Measurements from ENCODE around the gene STIL.

DNA sequence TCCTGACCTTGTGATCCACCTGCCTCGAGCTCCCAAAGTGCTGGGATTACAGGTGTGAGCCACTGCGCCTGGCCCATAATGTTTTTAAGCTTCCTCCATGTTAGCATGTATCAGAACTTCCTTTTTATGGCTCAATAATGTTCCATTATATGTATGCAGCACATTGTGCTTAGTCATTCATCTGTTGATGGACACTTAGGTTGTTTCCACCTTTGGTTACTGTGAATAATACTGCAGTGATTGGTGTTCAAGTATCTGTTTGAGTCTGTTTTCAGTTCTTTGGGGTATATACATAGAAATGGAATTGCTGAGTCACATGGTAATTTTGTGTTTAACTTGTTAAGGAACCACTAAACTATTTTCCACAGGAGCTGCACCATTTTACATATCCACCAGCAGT lies 37.4 kb upstream of the STIL start:
- TF ChIP-seq ZNF274 (IDR thresholded peaks at IDR 0.05; ENCODE audit: low read depth, low read length) = no peak
- no peak for TF ChIP-seq SUZ12 (IDR thresholded peaks at IDR 0.05; ENCODE audit: extremely low read depth, insufficient read depth, insufficient read length)
